ENCODE measurements around the gene ATP5MG. TPM values are rescaled to one million over a fixed set of nuclear protein-coding genes. Genes with fewer than 3 reads are reported as not detected.

The ATP5MG gene
- total and polyA plus RNA-seq, 2 of the 8 experiments (the other 6 are each of a cell fraction or from before 2014, with no cell fraction given): 237 to 464 TPM

DNA sequence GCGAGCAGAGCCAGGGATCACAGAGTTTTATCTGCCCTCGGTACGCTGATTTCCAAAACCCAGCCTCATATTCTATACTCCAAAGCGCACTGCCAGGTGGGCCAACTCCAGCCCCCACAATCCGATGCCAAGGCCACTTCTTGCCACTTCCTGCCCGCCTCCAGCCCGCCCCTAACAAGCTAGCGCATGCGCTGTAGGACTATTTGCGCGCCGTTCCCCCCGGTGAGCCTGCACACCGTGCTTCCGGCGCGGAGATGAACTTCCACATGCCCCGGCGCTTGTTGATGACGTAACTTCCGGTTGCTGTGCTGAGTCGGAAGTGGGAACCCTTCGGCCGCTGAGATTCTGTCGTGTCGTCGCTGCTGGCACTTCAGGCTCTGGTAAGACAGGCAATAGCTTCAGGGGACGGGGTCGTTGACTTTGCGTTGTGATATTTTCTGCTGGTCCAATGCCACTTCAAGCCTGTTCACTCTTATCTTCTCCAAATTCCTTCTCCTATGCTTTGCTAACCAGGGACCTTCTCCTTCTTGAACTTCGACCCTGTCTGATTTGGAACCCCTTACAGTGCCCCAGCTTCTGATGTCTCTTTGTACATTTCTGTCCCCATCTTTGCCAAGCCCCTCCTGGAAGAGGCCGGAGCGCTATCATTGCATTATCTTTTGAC is 42.0 kb upstream of the ATP5MG start, which contains the start of gene UBE4A (continued):
- TF ChIP-seq KDM5A (IDR thresholded peaks at IDR 0.05; ENCODE audit: low read length): peak; percentile 67
- peak; percentile 82 to 91; a peak in 1 of 4 replicates for TF ChIP-seq SIN3A (conservative IDR thresholded peaks at IDR 0.05 in 1 of 2, IDR thresholded peaks at IDR 0.05 in 1 of 2; ENCODE audit: low read depth in 1 of 2, low read length in 2 of 2)
- peak; percentile 90 for TF ChIP-seq POLR2AphosphoS5 (IDR thresholded peaks at IDR 0.05; ENCODE audit: low read depth, low read length)
- TF ChIP-seq POLR2A (IDR thresholded peaks at IDR 0.05; ENCODE audit: control extremely low read depth in 1 of 2, low read depth in 2 of 2, low read length in 2 of 2): peak in 1 of 2 experiments; percentile 90; a peak in 2 of 3 replicates
- no peak for TF ChIP-seq CHD2 (IDR thresholded peaks at IDR 0.05; ENCODE audit: low read length)
- peak; percentile 99 for TF ChIP-seq CREB1 (IDR thresholded peaks at IDR 0.05)
- TF ChIP-seq, protein P1, sequence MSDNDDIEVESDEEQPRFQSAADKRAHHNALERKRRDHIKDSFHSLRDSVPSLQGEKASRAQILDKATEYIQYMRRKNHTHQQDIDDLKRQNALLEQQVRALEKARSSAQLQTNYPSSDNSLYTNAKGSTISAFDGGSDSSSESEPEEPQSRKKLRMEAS (IDR thresholded peaks at IDR 0.05): peak; percentile 87
- TF ChIP-seq YY1 (IDR thresholded peaks at IDR 0.05; ENCODE audit: low read depth, low read length): 0 out of 2 replicates have a peak, but pooled peaks have one; percentile 19
- TF ChIP-seq SP1 (IDR thresholded peaks at IDR 0.05; ENCODE audit: low read depth, low read length): peak; percentile 39; the same call in 1 of the 2 replicates
- TF ChIP-seq HDAC2 (IDR thresholded peaks at IDR 0.05; ENCODE audit: borderline replicate concordance in 1 of 2, low read depth in 2 of 2, low read length in 2 of 2): peak in 1 of 2 experiments; percentile 68; a peak in 1 of 4 replicates
- peak; percentile 71 for TF ChIP-seq NRF1 (IDR thresholded peaks at IDR 0.05; ENCODE audit: low read depth, low read length)
- peak; percentile 82 for TF ChIP-seq SRF (IDR thresholded peaks at IDR 0.05; ENCODE audit: low read depth, low read length)
- TF ChIP-seq KDM4A (IDR thresholded peaks at IDR 0.05; ENCODE audit: low read depth, low read length, severe bottlenecking): peak; percentile 96
- peak; percentile 73 for TF ChIP-seq PHF8 (conservative IDR thresholded peaks at IDR 0.05; ENCODE audit: low read depth, low read length)
- no peak for TF ChIP-seq GTF2F1 (IDR thresholded peaks at IDR 0.05; ENCODE audit: borderline replicate concordance, low read depth, low read length)
- peak; percentile 44; the same call in 1 of the 2 replicates for TF ChIP-seq CEBPB (IDR thresholded peaks at IDR 0.05; ENCODE audit: low read depth, low read length)
- TF ChIP-seq EGR1 (IDR thresholded peaks at IDR 0.05; ENCODE audit: borderline replicate concordance, low read depth, low read length): 0 out of 2 replicates have a peak, but pooled peaks have one; percentile 23
- TF ChIP-seq RBBP5 (IDR thresholded peaks at IDR 0.05; ENCODE audit: borderline replicate concordance, low read depth, low read length): no peak
- TF ChIP-seq, protein P2, sequence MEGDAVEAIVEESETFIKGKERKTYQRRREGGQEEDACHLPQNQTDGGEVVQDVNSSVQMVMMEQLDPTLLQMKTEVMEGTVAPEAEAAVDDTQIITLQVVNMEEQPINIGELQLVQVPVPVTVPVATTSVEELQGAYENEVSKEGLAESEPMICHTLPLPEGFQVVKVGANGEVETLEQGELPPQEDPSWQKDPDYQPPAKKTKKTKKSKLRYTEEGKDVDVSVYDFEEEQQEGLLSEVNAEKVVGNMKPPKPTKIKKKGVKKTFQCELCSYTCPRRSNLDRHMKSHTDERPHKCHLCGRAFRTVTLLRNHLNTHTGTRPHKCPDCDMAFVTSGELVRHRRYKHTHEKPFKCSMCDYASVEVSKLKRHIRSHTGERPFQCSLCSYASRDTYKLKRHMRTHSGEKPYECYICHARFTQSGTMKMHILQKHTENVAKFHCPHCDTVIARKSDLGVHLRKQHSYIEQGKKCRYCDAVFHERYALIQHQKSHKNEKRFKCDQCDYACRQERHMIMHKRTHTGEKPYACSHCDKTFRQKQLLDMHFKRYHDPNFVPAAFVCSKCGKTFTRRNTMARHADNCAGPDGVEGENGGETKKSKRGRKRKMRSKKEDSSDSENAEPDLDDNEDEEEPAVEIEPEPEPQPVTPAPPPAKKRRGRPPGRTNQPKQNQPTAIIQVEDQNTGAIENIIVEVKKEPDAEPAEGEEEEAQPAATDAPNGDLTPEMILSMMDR (IDR thresholded peaks at IDR 0.05; ENCODE audit: control extremely low read depth in 1 of 3, insufficient read depth in 1 of 3, low read depth in 1 of 3, low read length in 3 of 3): 0 out of 4 replicates have a peak, but pooled peaks of 1 of the 3 experiments have one; percentile 1
- TF ChIP-seq, protein P3, sequence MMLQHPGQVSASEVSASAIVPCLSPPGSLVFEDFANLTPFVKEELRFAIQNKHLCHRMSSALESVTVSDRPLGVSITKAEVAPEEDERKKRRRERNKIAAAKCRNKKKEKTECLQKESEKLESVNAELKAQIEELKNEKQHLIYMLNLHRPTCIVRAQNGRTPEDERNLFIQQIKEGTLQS (IDR thresholded peaks at IDR 0.05; ENCODE audit: insufficient read depth, low read depth, low read length): peak; percentile 92
